C4-2B (cell line): Measurements from ENCODE around the gene DPH5.

Source experiments
- CTCF ChIP-seq: fragments of 450-650 bp; conservative IDR thresholded peaks from 2 replicates; pipeline ENCODE4 v1.5.1; 2017; ENCODE audit warnings: mild to moderate bottlenecking
- ZFX ChIP-seq: fragments of 450-650 bp; IDR thresholded peaks from 2 replicates; pipeline ENCODE4 v1.6.1; 2017

DNA sequence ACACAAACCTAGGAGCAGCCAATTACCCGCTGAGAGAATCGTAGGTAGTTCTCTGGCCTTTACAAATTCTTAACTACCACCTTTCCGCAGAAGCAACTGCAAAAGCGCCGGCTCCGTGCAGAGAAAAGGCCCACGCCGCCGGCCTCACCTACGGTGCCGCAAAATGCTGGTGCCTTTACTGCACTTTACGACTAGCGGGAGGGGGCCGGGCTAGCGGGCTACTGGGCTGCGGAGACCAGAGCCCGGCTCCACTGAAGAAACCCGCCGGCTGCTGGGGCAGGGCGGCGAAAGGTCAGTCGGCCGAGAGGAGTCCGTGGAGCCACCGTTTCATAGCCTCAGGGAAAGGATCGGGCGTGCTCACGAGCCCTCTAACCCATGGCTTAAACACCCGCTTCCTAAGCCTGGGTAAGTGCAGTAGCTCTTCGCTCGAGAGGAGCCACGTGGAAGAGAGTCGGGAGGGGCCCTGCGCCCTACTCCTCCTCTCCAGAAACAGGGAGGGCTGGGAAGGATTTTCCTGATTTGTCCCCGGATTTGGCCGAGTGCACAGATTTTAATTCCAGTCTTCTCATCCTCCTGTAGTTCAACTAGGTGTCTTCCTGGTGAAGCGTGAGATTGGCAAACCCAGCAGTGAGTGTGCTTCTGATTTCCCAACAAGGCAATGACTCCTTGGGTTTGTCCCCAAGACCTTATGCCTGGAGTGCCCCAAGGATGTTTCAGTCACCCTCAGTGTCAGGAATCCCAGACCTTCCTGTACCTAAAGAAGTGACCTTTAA lies at the start of gene DPH5:
- TF ChIP-seq CTCF, result no peak
- TF ChIP-seq ZFX, result peak; percentile 92
